Measurements from ENCODE around the gene GALNT10.

- TF ChIP-seq CTCF (IDR thresholded peaks at IDR 0.05) (no peak), POLR2A (IDR thresholded peaks at IDR 0.05) (no peak)
Measured at GRCh38 chr5:154312000-154312399, 121.5 kb downstream of the GALNT10 start.

Data from body of pancreas (tissue), 4 donors.